HG03460 (cell line): ENCODE measurements around the gene ENPP7.

Source experiments
- ATAC-seq: cut with Tn5 transposase; IDR thresholded peaks from one replicate; pipeline ENCODE4 v1.9.1; 2021; ENCODE audit not compliant: unreplicated experiment

Gene ENPP7

GRCh38 chr17:79702550-79703236 lies 28.1 kb upstream of the ENPP7 start:
- ATAC-seq: no peak

- ATAC-seq: no peak
Observed at GRCh38 chr17:79704691-79705090, 26.1 kb upstream of the ENPP7 start.

GRCh38 chr17:79705674-79706073 lies 25.1 kb upstream of the ENPP7 start:
- no peak for ATAC-seq

- ATAC-seq: no peak
Observed at GRCh38 chr17:79706931-79707850, 23.6 kb upstream of the ENPP7 start.

GRCh38 chr17:79707931-79708891 lies 22.5 kb upstream of the ENPP7 start:
- ATAC-seq: no peak

- ATAC-seq: no peak
Observed at GRCh38 chr17:79711715-79712305, 18.9 kb upstream of the ENPP7 start.

- ATAC-seq: no peak
Observed at GRCh38 chr17:79713391-79713790, 17.4 kb upstream of the ENPP7 start.

GRCh38 chr17:79714176-79715097 lies 16.3 kb upstream of the ENPP7 start:
- no peak for ATAC-seq

- no peak for ATAC-seq
Observed at GRCh38 chr17:79715098-79715942, 15.4 kb upstream of the ENPP7 start.

GRCh38 chr17:79715943-79716797 lies 14.6 kb upstream of the ENPP7 start:
- no peak for ATAC-seq

- ATAC-seq: no peak
Observed at GRCh38 chr17:79720705-79721292, 9.9 kb upstream of the ENPP7 start.

GRCh38 chr17:79721993-79722671 lies 8.6 kb upstream of the ENPP7 start:
- ATAC-seq: no peak

GRCh38 chr17:79722787-79723186 lies 8.0 kb upstream of the ENPP7 start:
- no peak for ATAC-seq

GRCh38 chr17:79728169-79728907 lies 2.4 kb upstream of the ENPP7 start:
- no peak for ATAC-seq

GRCh38 chr17:79728908-79729471 lies 1.8 kb upstream of the ENPP7 start:
- ATAC-seq: no peak

GRCh38 chr17:79729761-79730160 lies 982 bp upstream of the ENPP7 start:
- ATAC-seq: no peak
